HG03025 (cell line): ENCODE results near the gene OAS3.
"Not testable (repeated sequence)": the region's sequence is repeated elsewhere in the genome, so short reads cannot be mapped to it uniquely, and the experiment has no call there.

ENCODE experiments used
- ATAC-seq: cut with Tn5 transposase; IDR thresholded peaks from one replicate; pipeline ENCODE4 v1.9.1; 2021; ENCODE audit warnings: mild to moderate bottlenecking, moderate library complexity; ENCODE audit not compliant: unreplicated experiment, low FRiP score

OAS3 gene

DNA sequence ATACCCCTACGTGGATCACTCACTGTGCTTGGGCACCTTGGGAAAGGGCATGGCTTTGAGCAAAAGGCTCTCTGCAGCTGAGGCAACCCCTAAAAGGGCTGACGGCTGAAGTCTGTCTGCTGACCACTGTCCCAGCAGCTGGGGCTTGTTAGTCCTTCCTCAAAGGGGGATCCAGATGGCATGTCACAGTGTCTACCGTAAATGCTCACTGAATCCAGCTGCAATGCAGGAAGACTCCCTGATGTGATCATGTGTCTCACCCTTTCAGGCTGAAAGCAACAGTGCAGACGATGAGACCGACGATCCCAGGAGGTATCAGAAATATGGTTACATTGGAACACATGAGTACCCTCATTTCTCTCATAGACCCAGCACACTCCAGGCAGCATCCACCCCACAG is 19.2 kb upstream of the OAS3 start:
- ATAC-seq, result no peak

- ATAC-seq, result no peak
Observed at GRCh38 chr12:112924986-112925385, 13.3 kb upstream of the OAS3 start.

DNA sequence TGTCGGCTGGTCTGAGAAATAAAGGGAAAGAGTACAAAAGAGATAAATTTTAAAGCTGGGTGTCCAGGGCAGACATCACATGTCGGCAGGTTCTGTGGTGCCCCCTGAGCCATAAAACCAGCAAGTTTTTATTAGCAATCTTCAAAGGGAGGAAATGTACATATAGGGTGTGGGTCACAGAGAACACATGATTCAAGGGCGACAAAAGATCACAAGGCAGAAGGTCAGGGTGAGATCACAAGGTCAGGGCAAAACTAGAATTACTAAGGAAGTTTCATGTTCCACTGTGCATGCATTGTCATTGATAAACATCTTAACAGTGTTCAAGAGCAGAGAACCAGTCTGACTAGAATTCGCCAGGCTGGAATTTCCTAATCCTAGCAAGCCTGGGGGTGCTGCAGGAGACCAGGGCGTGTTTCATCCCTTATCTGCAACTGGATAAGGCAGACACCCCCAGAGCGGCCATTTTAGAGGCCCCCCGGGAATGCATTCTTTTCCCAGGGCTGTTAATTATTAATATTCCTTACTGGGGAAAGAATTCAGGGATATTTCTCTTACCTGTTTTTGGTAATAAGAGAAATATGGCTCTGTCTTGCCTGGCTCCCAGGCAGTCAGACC is 11.7 kb upstream of the OAS3 start:
- ATAC-seq, result not testable (repeated sequence)

- no peak for ATAC-seq
Observed at GRCh38 chr12:112927475-112927874, 10.8 kb upstream of the OAS3 start.

GRCh38 chr12:112927925-112928324 is 10.3 kb upstream of the OAS3 start:
- no peak for ATAC-seq

DNA sequence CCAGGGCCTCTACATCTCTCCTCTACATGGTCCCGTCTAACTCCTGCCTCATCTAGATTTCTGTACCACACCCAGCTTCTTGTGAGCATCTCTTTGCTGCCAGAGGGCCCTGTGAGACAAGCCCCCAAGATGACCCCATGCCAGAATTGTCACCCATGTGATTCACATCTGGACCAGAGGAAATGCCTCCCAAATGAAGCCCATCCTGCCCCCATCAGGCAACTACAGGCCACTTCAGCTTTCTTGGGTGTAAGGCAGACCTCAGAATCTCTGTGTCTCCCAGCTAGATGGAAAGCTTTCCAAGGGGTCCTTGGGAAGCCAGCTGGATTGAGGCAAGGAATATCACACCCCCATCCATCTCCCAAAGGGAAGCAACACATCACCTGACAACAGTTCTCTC is 9.3 kb upstream of the OAS3 start:
- no peak for ATAC-seq

- ATAC-seq, result no peak
Observed at GRCh38 chr12:112929715-112930114, 8.6 kb upstream of the OAS3 start.

DNA sequence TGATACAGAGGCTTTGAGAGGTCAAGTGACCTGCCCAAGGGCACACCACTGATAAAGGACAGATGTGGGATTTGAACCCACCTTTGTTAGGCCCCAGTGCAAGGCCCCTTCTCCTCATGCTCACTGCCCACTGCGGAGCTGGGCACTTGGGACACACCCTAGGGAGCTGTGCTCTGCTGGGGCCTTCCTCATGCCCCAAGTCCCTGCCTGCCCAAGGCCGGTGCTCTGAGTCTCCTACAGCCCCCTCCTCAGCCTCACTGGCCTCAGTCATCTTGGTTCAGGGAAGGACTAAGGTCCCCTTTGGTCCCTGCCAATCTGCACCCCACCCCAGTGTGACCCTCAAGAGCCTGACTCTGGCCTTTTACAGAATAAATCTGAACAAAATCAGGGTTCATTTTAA is 7.9 kb upstream of the OAS3 start:
- no peak for ATAC-seq

DNA sequence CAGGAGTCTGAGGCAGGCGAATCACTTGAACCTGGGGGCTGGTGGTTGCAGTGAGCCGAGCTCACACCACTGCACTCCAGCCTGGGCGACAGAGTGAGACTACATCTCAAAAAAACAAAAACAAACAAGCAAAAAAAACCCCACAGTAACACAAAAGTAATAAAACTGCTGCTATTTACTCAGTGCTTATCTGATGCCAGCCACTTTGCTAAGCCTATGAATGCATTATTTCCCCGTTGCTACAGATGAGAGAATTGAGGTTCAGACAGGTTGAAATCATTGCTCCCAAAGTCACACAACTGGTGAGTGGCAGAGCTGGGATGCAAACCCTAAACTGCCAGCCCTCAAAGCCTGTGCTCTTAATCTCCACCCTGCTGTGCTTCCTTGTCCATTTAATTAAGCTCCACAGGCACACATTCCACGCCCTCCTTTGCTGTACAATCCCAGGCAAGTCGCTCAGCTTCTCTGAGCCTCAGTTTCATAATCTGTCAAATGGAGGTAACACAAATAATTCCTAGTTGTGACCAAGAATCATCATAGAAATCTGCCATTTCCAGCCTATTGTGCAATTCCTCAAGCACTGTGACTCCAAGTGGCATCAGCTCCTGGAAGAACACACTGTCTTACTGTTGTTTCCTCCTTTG is 5.7 kb upstream of the OAS3 start:
- no peak for ATAC-seq

- no peak for ATAC-seq
Observed at GRCh38 chr12:112933129-112933505, 5.2 kb upstream of the OAS3 start.

DNA sequence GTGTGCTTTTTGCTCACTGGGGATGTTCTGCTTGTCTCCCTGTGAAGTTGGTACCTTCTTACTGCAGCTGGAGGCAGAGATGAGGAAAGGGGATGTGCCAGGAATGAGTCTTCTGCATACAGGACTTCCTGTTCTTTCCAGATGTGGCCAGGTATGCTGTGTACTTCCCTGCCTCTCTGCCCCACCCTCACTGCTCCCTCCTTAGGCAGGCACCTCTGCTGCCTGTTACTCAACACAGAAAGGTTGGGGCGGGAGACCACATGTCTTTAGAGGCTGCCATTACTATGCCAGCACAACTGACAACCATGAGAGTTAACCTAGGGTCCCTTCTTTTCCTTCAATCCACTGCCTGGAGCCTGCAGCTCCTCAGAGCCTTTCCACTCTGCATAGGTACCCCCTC is 2.0 kb upstream of the OAS3 start:
- no peak for ATAC-seq

- ATAC-seq, result no peak
Observed at GRCh38 chr12:112936927-112937326, 1.3 kb upstream of the OAS3 start.

DNA sequence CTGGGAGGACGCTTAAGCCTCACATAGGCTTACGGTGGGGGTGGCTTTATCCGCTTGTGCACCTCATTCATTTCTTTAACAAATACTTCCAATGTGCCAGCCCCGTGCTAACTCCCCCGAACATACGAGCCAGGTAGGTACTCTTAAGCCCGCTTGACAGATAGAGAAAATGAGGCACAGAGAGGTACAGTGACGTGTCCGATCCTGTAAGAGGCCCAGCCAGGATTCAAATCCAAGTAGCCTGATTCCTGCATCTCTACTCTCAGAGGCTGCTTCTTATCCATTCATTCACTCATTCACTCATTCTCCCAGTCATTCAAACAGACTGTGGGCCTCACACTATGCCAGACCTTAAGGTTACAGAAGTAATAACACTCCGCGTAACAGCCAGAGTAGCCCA is 477 bp downstream of the OAS3 start:
- ATAC-seq, result no peak

GRCh38 chr12:112939761-112940381 is 1.6 kb downstream of the OAS3 start:
- ATAC-seq, result no peak

DNA sequence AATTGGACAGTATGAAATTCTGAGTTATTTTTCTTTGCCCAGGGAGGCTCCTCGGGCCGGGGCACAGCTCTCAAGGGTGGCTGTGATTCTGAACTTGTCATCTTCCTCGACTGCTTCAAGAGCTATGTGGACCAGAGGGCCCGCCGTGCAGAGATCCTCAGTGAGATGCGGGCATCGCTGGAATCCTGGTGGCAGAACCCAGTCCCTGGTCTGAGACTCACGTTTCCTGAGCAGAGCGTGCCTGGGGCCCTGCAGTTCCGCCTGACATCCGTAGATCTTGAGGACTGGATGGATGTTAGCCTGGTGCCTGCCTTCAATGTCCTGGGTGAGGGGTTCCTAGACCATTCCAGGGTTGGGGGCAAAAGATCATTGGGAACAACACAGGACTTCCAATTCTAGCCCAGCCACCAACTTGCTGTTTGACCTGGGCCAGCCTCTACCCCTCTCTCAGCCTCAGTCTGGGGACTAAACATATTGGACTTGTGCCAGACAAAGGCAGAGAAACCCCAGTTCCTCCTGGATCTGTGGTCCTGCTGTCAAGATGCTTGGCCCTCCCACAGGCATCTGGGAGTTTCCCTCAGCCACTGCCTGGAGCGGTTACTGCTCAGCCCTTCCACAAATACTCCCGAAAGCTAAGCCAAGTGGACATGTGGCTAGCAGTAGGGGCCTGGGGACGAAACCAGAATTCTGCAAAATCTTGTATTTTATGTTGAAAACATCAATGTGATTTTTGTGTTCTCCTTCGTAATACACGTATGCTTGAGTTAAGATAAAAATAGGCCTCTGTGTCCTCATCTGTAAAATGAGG is 3.5 kb downstream of the OAS3 start:
- ATAC-seq, result no peak

GRCh38 chr12:112942572-112942971 is 4.3 kb downstream of the OAS3 start:
- ATAC-seq, result no peak

DNA sequence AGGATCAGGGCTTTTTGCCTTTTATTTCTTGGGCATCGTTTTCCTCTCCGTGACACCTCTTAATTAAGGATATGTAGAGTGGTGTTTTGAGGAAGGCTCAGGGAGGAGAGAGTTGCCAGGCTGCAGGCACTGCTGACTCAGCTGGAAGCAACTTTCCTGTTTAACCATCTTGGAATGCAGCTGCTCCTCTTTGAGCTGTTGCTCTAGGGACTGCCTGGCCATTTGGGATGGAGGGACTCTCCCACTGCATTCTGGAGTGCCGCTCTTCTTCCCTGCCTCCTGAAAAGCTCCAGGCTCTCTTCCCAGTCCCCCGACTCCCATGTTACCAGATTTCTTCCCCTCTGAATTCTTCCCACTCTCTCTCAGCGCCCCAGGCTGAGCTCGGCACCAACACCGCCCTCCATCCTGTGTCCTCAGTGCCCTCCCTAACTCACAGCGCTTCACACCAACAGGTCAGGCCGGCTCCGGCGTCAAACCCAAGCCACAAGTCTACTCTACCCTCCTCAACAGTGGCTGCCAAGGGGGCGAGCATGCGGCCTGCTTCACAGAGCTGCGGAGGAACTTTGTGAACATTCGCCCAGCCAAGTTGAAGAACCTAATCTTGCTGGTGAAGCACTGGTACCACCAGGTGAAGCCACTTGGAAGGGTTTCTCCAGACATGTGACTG is 5.9 kb downstream of the OAS3 start:
- no peak for ATAC-seq

DNA sequence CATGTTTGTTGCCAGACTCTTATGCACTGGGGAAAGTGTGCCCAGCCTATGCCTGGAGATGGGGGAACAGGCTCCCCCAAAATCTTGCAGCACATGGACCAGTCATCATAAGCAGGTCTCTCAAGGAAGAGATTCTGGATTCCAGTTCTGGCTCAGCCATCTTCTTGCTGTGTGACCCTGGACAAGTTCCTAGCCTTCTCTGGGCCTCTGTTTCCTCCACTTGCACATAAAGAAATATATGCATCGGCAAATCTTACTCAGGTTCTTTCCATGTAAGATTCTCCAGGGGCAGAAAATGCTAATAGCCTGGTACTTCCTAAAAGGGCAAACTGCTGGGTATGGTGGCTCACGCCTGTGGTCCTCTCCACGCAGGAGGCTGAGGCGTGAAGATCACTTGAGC is 7.2 kb downstream of the OAS3 start:
- no peak for ATAC-seq

- no peak for ATAC-seq
Observed at GRCh38 chr12:112946236-112947000, 8.1 kb downstream of the OAS3 start.

GRCh38 chr12:112947314-112947713 is 9.0 kb downstream of the OAS3 start:
- ATAC-seq, result no peak
